HG02610 (cell line): ENCODE results near the gene FOXD1.
A peak's percentile ranks its signal among the peaks of the same experiment; 100 is the strongest.
"Not testable (repeated sequence)": the region's sequence is repeated elsewhere in the genome, so short reads cannot be mapped to it uniquely, and the experiment has no call there.

Source experiments
- ATAC-seq: cut with Tn5 transposase; IDR thresholded peaks from one replicate; pipeline ENCODE4 v1.9.1; 2021; ENCODE audit warnings: mild to moderate bottlenecking, moderate library complexity; ENCODE audit not compliant: unreplicated experiment

FOXD1 gene

DNA sequence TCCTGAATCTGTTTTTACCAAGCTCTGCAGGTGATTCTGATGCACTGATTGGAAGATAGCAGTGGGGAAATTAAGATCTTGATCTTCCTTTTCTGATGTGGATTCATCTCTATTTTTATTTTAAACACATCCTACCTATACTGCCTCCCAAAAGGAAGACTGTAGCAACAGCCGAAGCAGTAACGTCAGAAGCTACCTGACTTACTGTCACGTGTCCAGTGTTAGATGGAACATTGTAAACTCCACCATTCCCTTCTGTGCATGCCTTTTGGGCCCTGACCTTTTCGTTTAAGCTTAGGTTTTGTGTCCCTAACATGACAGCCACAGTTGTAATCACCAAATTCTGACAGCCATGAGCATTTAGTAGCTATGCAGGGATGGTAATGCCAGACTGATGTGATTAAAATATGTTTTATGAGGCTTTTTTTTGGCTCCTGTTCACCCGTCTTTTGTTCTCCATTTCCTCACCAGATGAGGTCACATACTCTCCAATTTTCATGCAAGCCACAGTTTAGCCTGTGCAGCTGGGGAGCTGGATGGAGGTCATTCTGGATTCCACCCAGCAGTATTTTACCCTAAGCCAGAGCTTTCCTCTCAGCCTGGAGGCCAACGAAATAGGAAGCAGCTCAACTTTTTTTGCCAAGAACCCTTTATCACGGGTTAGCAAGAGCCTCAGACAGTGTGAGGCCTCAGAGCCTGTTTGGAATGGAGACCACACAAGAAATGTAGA lies 15.6 kb upstream of the FOXD1 start:
- ATAC-seq: no peak

DNA sequence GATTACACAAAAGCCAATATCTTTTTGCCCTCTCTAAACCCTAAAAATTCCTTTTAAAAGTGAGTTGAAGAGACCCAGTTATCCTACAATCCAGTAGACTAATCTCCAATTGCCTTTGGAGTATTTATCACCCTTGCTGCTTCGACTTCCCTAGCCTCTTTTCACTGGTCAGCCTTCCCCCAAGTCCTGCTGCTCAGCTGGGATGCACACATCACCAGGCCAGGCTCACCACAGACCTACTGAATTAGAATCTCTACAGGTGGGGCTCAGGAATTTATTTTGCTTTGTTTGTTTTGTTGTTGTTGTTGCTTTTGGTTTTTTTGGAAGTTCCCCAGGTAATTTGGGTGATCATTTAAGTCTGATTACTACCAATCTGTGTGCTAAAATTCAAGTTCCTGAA lies 11.6 kb upstream of the FOXD1 start:
- no peak for ATAC-seq

DNA sequence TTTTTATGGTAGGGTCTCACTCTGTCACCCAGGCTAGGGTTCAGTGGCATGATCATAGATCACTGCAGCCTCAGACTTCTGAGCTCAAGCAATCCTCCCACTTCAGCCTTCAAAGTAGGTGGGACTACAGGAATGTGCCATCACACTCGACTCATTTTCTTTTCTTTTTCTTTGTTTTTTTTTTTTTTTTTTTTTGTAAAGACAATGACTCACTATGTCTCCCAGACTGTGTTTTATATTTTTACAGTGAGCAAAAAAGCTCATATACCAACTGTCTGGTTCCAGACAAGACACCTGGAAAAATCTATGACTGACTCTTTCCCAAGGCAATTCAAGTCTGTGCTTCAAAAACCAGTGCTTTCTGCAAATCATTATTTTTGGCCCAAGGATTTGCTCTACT lies 10.8 kb upstream of the FOXD1 start:
- no peak for ATAC-seq

DNA sequence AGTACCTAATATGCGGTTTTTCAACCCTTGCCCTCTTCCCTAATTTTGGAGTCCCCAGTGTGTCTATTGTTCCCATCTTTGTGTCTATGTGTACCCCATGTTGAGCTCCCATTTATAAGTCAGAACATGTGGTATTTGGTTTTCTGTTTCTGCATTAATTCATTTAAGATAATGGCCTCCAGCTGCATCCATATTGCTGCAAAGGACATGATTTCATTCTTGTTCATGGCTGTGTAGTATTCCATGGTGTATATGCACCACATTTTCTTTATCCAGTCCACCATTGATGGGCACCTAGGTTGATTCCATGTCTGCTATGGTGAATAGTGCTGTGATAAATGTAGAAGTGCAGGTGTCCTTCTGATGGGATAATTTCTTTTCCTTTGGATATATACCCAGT lies 7.9 kb upstream of the FOXD1 start:
- ATAC-seq: not testable (repeated sequence)

DNA sequence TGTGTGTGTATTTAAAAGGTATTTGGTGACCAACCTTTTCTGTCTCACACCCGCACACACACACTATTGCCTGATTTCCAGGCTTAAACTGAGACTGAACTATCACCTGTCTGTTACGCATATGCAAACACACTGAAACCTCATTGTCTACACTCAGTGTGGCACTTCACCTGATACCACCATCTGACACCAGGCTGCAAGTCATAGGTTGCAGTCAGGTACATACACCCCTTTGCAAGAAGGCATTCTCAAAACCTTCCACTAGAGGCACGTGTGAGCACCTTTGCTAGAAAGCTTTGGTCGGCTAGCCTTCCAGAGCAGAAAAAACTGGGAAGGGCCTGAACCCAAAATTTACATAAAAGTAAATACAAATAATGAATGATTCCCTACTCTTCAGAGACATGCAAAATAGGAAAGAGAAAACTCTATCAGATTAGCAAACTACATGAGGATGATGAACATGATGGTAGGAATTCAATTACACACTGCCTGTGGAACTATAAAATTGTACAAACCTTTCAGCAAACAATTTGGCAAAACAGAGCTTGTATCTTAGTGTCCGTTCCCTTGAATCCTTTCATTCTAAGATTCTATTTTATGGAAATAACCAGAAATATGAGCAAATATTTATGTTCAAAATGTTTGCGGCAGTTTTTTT lies 5.9 kb upstream of the FOXD1 start:
- peak; percentile 65 for ATAC-seq

DNA sequence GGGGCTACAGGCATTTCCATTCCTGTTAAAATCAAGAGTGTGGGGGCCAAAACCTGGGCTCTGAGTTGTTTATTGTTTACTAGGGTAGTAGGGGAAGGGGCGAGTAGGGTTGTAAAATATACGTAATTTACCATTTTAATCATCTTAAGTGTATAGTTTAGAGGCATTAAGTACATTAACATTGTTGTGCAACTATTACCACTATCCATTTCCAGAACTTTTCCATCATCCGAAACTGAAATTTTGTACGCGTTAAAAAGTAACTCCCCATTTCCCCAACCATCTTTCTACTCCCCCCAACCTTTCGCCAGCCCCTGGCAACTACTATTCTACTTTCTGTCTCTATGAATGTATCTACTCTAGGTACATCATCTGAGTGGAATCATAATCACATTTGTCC lies 3.6 kb upstream of the FOXD1 start:
- ATAC-seq: no peak

DNA sequence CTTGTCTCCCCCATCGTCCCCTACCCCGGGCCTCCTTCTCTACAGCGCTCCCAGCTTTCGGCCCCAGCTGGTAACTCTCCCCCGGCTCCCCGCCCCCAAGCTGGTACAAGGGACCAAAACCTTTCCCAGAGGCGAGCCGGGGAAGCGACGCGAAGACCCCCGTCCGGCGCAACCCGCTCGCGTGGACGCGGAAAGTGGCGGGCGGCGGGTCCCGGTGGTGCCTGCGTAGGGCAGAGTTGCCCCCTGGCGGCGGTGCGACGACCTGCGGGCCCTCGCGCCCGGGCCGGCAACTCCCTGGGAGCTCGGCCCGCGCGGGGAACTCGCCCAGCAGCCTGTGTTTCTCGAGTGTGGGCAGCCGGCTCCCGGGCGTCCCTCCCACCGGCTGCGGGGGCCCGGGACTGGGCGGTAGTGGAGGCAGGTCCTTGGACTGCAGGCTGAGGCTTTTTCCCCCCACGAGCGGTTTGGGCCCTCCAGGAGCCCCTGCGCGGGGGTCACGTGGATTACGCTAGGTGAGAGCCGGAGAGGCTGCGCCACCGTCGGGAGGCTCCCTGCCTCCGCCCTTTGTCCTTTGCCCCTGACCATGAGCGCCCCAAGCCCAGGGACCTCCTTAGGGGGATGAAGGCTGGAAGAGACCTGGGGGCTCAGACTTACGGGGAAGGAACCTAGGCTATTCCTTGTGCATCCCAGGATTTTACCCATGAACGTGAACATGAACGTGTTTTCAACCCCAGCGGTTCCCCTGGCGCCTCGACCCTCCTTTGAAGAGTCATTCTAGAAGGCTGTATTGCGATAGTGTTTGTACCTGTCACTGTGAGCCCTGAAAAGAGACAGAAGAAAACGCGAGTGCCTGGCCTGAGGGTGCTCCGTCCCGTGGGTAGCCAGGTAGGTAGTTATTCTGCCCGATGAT lies 2.9 kb upstream of the FOXD1 start:
- no peak for ATAC-seq

DNA sequence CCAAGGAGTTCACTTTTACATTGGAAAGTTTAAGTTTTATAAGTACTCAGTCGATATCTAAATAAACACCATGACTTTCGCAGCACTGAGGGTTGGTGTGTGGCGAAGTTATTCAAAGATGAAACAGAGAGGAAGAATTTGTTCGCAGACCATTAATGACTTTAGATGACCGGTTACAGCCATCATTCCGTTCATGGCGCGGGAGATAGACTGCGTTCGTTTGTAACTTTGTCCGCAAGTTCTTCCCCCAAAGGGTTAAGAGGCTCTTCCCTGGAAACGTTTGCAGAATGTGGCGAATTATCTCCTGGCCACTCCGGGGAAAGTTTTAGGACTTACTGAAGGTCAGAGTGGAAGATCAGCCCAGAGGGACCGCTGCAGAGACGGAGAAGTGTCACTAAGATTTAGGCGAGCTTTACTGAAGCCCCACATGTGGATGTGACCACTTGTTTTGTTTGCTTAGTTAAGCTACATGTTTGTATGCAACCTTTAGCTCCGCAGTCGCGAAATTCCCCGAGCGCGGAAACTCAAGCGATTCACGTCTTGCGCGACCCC lies 2.2 kb upstream of the FOXD1 start:
- no peak for ATAC-seq

DNA sequence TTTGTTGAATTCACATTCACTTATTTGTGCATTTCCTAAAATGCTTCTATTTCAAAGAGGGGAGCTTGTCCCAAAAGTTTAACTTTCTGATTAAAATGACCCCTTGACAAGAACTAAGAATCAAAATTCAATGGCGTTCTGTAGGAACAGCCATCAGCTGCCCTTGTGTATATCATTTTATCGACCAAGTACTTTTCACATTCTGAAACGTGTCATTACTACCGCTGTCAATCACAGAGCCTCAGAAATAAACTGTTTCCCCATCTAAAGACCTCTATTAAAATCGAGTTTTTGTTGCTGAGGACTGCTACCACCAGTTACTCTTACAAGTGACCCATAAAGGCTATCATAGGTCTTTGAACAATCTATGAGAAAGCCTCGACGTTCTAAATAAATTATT lies 1.6 kb upstream of the FOXD1 start:
- no peak for ATAC-seq

DNA sequence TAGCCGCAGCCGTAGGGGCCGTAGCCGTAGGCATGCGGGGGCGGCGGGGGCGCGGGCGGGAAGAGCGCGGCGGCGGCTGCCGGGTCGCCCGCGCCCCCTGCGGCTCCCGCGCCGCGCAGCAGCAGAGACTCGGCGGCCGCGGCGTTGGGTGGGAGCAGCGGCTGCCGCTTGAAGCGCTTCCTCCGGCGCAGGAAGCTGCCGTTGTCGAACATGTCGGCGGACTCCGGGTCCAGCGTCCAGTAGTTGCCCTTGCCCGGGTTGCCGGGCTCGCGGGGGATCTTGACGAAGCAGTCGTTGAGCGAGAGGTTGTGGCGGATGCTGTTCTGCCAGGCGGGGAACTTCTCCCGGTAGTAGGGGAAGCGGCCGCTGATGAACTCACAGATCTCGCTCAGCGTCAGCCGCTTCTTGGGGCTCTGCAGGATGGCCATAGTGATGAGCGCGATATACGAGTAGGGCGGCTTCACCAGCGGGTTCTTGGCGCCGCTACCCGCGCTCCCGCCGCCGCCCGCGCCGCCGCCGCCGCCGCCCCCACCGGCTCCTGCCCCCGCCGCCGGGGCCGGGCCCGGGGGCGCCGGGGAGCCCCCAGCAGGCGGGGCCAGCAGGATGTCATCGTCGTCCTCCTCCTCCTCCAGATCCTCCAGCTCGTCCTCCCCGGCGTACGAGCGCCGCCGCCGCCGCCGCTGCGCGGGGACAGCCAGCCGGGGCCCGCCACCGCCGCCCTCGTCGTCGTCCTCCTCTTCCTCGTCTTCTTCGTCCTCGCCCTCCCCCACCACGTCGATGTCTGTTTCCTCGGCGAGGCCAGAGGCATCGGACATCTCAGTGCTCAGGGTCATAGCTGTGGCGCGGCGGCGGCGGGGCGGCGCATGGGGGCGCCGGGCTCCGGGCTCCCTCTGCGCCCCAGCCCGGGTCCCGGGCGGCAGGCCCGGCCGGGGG lies 781 bp downstream of the FOXD1 start:
- ATAC-seq: no peak

DNA sequence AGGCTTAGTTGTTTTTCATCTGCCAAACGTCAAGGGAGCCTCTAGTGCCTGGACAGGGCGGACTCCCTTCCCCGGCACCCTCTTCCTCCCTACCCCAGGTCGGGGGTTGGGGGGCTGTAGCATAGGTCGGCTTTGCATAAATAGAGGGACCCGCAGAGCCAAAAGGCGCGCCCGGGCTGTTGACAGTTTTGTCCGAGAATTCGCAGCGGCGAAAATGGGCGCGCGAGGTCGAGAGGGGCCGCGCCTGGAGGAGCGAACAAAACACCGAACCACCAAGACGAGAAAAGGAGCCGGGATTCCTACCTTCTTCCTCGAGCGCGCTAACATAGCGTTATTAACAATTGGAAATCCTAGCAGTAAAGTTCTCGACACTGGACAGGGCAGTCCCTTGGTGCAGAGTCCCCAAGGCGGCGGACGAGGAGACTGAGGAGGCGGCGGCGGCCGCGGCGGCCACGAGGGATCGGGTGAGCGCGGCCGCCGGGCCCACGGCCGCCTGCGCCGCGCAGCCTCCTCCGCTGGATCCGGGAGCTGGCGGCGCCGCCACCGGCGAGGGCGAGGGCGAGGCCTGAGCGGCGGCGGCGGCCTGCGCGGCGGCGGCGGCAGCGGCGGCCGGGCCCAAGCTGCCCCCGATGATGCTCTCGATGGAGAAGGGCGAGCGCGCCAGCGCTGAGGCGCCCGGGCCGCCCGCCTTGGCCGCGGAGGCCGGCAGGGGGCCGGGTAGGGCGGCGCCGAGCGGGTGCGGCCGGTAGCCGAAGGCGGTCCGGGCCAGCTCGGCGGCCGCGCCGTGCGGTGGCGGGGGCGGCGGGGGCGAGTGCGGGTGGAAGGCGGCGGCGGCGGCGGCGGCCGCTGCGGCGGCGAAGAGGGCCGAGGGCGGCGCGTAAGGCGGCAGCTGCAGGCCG lies 1.7 kb downstream of the FOXD1 start:
- no peak for ATAC-seq

DNA sequence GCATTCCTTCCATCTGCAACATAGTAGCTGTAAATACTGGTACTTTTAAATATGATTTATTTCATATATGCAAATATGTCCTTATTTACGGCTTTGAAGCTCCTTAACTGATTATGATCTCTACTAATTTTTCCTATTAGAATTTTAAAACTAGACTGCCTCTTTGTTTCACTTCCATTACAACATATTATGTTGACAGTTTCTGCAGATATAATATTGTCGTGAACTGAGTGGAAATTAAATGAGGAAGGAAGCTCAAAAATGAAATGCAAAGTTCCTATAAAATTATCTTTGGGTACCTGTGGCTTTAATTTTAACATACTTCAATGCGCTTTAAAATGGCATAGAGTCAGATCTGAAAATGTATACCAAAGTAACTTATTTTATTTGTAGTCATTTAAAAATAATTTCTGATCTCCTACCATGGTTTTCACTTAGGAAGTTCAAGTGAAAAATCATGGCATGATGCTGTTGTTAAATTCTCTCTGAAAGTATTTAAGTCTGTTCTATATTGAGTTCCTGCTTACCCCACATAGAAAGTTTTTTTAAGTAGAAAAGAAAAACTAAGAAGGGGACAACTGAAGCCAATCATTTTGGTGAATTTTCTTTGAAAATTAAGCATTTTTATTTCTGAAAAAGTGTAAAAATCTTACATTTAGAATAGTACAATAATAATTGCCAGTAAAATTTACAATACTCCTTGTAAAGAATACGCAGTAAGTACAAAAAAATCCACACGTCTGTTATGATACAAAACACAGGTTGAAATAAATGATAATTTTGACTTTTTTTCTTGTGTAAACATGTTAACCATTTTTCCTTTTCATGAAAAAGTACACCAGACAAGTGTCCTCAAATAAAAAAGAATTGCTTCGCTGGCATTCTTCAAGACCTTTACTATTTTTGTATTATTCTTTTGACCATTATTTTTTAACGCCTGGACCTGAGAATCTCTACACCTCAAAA lies 2.6 kb downstream of the FOXD1 start:
- ATAC-seq: no peak

DNA sequence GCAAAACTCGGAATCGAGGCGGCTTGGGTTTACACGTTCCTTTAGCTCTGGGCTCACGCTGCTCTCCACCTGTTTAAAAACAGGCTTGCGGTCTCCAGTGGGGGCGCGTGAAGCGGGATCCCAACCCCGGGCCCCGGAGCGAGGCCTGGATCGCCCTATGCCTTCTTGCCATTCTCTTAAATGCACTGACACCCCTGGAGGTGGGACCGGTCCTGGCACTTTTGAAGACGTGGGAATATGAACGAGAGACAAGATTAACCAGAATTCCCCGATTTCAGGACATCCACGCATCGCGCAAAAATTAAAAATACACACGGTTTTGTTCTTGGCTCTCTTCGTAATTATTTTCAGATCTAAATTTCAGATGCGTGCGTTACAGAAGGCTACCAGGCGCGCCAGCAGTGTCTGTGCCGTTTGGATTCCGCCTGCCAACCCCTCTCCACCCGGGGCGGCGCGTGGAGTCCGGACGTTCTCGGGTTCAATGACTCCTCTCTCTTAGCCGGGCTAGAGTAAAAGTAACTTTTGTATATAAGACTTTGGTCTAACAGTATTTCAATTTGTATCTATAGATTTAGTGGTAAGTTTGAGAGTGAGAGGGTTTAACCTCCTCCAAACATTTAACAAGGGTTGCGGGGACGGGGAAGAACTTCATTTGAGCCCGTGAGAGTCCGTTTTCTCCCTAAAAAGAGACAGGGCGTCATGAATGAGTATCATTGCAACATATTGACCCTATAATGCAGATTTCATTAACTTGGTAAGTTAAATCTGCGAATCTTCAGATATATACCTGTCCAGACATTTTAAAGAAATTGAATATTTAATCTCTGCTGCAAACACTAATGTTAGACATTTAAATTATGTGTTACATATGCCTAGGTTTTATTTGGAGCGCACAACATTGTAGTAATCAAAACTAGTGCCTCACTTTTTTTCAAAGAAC lies 3.8 kb downstream of the FOXD1 start:
- no peak for ATAC-seq

DNA sequence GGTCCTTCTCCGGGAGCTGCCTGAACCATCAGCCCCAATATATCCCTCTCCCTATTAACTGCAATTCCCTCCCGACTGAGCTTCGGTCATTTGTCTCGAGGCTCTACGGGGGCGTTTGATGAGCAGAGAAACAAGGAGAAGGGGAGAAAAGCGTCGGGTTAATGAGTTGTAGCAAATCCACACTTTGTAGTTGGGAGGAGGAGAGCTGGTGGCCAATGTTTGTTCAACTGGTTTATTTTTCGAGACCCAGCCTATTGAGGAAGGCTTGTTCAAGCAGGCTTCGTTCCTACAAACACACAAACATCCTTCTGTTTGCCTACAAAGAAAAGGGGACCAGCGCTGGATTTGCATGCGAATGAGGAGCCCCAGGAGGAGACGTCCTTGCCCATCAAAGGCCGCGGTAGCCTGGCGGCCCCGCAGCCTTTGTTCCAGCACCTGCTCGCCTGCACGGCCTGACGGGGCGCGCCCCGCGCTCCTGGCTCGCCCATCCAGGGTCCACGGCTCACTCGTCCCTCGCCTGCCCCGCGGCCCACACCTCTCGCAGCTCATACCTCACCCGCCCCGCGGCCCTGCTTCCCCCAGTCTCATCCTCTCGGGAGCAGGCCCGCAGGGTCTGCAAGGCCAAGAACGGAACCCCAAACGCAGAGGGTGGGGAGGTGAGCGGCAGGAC lies 4.6 kb downstream of the FOXD1 start:
- no peak for ATAC-seq

DNA sequence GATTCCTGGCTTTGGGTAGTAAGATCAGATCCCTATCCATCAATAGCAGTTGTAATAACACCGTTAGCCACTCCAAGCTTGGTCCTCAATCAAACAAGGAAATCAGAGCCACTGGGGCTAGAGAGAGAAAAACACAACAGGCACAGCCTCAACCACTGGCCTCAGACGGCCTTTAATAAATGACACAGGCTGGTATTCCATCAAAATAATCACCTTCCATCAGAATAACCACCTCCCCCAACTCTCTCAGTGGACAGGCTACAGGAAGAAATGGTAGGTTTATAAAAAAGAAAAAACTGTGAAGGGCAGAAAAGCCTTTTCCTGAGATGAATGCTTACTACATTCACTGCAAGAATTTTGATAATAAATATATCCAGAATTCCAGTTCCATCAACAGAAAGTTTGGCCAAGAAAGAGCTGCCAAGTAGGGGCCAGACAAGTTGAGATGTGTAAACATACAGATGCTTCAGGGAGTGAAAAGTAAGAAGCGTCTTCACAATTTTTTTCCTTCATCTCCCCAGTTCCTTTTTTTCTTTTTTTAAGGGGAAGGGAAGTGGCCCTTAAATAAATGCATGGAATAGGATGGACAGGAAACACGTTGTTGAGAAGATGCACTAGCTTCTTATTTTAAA lies 5.5 kb downstream of the FOXD1 start:
- no peak for ATAC-seq

DNA sequence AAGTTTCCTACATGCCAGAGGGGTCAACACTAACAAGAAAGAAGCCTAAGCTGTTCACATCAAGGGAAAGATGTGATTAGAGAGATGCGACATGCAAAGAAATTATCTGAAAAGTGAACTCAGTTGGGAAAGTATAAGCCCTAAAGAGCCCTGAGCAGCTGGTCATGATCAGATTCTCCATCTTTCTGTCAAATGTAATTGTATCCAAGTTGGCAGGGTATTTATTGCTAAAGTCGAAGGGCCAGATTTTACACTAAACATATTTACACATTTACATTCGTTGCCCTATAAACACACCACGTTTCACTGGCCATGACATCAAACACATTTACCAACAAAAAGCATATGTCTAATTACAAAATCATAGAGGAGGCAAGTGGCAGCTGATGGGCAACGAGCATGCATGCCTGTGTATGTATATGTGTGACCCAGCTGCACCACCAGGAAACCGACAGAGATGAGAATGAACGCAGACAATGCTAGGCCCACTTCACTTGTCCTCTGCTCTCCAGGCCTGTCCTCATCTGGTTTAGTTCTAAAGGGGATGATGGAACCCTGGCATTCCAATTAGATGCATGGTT lies 6.3 kb downstream of the FOXD1 start:
- ATAC-seq: no peak
